Ureter (tissue), 1 donor: ENCODE measurements around the gene TBC1D25. TPM values are rescaled to one million over a fixed set of nuclear protein-coding genes. Genes with fewer than 3 reads are reported as not detected.

Experiments used
- DNase-seq: peaks from one replicate; pipeline ENCODE4 v3.0.0-alpha.2; 2020; ENCODE audit warnings: low spot score
- total RNA-seq: library from RNA; stranded (reverse); gene quantifications from one replicate; pipeline ENCODE4 v1.2.4, GENCODE V29; 2023
- donor health status: DM: yes; HTN: yes; CAD: no.

The TBC1D25 gene
- total RNA-seq, 1 donor from 2014 or later: 12.2 TPM

- no peak for DNase-seq
These were observed 62.4 kb downstream of the TBC1D25 start for GRCh38 chrX:48601741-48602394.

- DNase-seq: no peak
These were observed 65.2 kb downstream of the TBC1D25 start for GRCh38 chrX:48604701-48605100.

- DNase-seq: no peak
These were observed 66.6 kb downstream of the TBC1D25 start for GRCh38 chrX:48606091-48606490.

GRCh38 chrX:48611703-48612102 lies 72.2 kb downstream of the TBC1D25 start:
- DNase-seq: no peak

Other genes with a start within 250 kb of the TBC1D25 start
- not detected for gene SSX3, start 183.0 kb upstream of the TBC1D25 start, total RNA-seq
- not detected for gene SSX4, start 156.2 kb upstream of the TBC1D25 start, total RNA-seq
- not detected for gene SSX4B, start 127.8 kb upstream of the TBC1D25 start, total RNA-seq
- gene SLC38A5, start 69.5 kb upstream of the TBC1D25 start, total RNA-seq: 25.3 TPM
- 42.7 TPM for gene FTSJ1, start 63.5 kb upstream of the TBC1D25 start, total RNA-seq
- gene PORCN, start 30.7 kb upstream of the TBC1D25 start, total RNA-seq: 12.7 TPM
- 60.0 TPM for gene EBP, start 17.9 kb upstream of the TBC1D25 start, total RNA-seq
- gene RBM3, start 34.8 kb downstream of the TBC1D25 start, total RNA-seq: 364 TPM
- gene WDR13, start 57.8 kb downstream of the TBC1D25 start, total RNA-seq: 127 TPM
- 4.8 TPM for gene WAS, start 144.1 kb downstream of the TBC1D25 start, total RNA-seq
- 4.1 TPM for gene SUV39H1, start 157.0 kb downstream of the TBC1D25 start, total RNA-seq
- not detected for gene GLOD5, start 222.0 kb downstream of the TBC1D25 start, total RNA-seq
- gene GATA1, start 246.9 kb downstream of the TBC1D25 start, total RNA-seq: not detected